ENCODE results near the gene TMEM53.
"Not testable (repeated sequence)": the region's sequence is repeated elsewhere in the genome, so short reads cannot be mapped to it uniquely, and the experiment has no call there.

Gene TMEM53

GRCh38 chr1:44672254-44672955, 1.9 kb downstream of the TMEM53 start:
- no peak for DNase-seq (ENCODE audit: low read depth)

DNA sequence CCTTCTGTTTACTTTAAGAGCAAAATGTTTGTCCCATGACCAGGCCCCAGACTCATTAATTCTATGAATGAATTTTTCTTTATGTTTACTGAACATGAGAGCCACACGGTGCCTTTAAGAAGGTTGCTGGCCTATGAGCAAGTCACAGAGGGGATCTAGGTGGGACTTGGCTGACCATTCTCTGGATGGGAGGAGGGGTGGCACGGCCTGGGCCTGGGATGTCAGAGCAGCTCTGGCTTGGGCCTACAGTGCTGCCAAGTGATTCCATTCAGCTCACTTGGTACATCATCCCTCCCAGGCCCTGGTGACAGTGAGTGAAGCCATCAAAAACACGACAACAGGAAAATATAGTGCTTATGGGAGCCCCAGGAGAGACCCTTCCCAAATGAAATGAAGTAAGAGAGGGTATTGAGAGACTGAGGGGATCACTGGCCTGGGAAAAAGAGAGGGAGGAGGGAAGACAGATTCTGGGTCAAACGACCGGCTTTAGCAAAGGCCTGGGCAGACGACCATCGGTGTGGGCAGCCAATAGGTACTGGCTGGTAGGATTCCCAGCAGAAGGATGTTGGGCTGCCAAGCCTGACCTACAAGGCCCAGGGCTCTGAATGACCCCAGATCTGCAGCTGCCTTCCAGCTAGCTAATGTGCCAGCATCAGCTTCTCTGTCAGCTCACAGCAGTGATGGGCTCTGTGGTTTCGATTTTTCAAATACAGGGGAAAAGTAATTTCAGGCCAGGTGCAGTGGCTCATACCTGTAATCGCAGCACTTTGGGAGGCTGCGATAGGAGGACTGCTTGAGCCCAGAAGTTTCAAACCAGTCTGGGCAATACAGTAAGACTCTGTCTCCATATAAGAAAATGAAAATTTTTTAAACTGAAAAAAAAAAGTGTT, 3.3 kb downstream of the TMEM53 start:
- no peak for DNase-seq (ENCODE audit: low read depth)

DNA sequence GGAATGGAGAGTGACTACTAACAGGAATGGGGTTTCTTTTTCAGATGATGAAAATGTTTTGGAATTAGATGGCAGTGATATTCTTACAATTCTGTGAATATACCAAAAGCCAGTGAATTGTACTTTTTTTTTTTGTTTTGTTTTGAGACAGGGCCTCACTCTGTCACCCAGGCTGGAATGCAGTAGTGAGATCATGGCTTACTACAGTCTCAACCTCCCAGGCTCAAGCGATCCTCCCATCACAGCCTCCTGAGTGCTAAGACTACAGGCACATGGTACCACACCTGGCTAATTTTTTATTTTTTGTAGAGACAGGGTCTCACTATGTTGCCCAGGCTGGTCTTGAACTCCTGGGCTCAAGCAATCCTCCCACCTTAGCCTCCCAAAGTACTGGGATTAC, 7.6 kb downstream of the TMEM53 start:
- not testable (repeated sequence) for DNase-seq (ENCODE audit: low read depth)

- no peak for DNase-seq (ENCODE audit: low read depth)
Measured at GRCh38 chr1:44664730-44665370, 9.4 kb downstream of the TMEM53 start.

DNA sequence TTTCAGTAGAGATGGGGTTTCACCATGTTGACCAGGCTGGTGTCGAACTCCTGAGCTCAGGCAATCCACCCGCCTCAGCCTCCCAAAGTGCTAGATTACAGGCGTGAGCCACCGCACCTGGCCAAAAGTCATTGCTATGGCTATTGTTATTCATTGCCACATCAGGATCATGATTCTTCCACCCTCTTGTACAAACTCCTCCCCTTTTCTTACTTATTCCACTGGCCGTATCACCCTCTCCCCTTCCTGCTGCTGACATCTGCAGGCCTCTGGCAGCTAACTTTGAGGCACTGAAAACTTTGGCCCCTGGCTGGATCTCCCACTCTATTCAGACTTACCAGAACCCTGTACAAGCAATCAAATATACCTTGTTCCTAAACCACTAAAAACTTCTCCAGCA, 10.9 kb downstream of the TMEM53 start:
- DNase-seq (ENCODE audit: low read depth), result no peak

- no peak for DNase-seq (ENCODE audit: low read depth)
Measured at GRCh38 chr1:44662683-44663030, 11.6 kb downstream of the TMEM53 start.

DNA sequence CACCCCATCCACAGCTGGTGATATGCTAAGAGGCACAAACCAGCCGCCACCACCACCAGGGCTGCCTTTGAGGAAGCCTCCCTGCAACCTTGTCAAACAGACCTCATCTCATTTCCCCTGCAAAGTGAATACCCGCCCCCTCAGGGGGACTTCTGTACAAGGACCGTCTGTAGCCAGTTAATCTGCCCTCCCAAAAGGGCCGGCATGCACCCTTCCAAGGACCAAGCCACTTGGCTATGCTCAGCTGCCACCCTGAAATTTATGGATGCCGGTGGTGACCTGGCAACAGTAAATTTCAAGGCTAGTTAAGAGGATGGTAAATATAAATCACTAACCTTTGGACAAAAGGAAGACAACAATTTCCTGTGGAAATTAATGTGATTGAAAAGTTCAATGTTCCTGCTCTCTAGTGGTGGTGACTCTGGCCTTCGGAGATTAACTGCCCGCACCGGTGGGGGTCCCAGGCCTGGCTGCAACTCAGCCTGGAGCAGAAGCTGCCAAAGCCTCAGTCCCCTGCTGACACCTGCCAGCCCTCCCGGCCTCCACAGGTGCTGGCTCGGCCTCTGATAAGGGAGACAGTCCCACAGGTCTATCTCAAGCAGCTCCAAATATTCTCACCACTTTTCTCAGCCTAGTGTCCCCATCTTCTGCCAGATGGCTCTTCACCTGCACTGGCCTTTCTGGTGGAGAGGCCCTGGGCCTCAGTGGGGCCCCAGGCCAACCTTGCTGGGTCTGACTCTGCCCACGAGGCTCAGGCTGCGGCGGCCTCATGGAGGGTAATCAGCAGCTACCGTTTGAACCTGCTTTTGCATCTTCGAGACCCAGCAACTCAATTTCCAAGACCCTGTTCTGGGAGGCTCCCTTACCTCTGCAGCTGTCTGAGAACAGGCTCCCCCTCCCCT, 12.2 kb downstream of the TMEM53 start:
- DNase-seq (ENCODE audit: low read depth), result no peak

- DNase-seq (ENCODE audit: low read depth), result no peak
Measured at GRCh38 chr1:44660176-44660575, 14.1 kb downstream of the TMEM53 start.

DNA sequence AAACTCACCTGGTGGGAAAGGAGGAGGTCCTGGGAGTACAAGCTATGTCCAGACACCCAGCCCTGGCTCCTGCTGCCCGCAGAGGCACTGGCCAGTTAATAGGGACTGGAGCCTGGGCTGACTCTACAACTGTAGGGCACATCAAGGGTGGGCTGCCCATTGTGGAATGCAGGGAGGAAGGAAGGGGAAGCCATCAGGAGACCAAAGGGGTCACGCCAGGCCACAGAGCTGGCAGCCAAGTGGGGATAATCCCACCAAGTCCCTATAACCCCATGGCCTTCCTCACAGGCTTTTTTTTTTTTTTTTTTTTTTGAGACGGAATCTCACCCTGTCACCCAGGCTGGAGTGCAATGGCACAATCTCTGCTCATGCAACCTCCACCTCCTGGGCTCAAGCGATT, 14.7 kb downstream of the TMEM53 start:
- no peak for DNase-seq (ENCODE audit: low read depth)

DNA sequence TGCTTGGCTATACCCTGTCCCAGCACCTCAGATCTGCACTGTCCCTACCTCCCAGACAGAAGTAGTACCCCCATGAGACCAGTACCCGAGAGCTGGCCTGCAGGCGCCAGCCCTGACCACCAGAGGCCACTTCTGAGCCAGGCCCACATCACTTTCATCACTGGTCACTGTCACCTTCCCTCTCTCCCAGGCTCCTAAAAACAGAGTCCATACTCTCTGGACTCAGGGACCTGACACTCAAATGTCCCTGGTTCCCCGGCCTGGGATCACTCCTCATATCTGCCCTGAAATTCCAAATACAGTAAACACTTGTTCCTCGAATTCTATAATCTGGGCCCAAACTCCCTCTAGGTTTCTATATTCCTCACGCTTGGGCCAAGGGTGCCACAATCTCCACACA, 18.7 kb downstream of the TMEM53 start:
- DNase-seq (ENCODE audit: low read depth), result no peak

- DNase-seq (ENCODE audit: low read depth), result no peak
Measured at GRCh38 chr1:44654621-44655187, 19.6 kb downstream of the TMEM53 start.

DNA sequence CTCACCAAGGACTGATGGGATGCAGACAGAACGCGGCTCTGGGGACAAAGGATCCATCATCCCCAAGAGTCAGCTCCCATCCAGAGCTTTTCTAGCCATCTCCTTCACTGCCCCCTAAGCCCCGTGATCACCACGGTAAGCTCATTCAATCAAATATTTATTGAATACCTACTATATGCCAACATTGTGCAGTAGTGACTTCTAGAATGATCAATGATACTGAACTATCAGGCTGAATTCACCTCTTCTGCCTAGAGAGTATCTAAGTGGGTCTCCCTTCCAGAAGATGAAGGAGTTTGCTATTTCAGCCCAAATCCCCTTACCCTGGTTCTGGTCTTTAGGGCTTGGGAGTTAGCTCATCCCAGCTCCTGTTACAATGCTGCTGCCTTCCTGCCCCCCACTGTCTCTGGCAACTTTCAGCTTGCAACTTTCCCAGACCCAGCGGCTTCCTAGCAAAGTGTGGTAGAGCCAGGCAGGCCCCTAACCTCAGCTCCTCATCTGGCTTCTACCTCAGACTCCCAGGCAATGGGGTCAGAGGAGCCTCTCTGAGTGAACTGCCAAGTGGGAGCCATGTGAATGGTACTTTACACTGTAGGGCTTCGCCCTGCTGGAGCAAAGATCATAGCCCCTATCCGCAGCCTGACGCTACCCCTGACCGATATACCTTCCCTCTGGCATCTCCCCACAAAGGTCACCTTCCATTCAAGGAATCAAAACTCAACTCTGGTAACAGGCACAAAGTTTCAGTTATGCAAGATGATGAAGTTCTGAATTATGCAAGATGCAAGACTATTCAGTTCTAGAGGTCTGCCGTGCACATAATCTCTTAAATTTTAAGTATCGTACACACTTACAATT, 20.9 kb downstream of the TMEM53 start:
- DNase-seq (ENCODE audit: low read depth), result no peak

DNA sequence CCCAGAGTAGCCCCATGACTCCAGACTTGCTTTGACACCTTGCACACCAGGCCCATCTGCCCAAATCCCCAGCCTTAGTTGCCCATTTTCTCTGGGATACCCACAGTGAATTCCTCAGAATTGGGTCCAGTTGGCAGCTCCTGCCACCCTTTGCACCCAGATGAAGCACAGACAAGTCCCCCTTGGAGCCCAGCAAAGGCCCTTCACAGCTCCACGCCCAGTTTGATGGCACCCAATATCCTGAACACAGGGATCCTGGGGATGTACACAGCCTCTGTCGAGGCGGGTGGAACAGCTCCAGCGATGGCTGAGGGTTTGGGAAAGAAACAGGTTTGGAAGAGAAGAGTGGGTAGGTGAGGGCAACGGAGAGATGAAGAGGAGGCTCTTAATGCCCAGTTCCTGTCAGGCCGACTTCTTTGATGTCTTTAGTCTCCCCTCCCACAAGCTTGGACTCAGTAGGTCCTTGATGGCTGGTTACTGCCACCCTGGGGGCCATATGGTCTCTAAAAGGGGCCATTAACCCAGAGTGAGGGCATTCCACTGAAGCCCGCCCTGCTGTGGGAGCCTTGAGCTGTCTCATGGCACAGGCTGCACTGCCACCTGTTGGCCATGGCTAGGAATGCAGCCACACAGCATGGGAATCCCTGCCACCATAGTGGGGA, 21.7 kb downstream of the TMEM53 start:
- peak; percentile 34 for DNase-seq (ENCODE audit: low read depth)

DNA sequence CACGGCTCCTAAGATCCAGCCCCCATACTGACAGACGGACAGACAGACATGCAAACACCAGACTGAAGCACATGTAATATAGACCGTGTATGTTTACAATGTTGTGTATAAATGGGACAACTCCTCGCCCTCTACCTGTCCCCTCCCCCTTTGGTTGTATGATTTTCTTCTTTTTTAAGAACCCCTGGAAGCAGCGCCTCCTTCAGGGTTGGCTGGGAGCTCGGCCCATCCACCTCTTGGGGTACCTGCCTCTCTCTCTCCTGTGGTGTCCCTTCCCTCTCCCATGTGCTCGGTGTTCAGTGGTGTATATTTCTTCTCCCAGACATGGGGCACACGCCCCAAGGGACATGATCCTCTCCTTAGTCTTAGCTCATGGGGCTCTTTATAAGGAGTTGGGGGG, 23.2 kb downstream of the TMEM53 start:
- DNase-seq (ENCODE audit: low read depth), result no peak

DNA sequence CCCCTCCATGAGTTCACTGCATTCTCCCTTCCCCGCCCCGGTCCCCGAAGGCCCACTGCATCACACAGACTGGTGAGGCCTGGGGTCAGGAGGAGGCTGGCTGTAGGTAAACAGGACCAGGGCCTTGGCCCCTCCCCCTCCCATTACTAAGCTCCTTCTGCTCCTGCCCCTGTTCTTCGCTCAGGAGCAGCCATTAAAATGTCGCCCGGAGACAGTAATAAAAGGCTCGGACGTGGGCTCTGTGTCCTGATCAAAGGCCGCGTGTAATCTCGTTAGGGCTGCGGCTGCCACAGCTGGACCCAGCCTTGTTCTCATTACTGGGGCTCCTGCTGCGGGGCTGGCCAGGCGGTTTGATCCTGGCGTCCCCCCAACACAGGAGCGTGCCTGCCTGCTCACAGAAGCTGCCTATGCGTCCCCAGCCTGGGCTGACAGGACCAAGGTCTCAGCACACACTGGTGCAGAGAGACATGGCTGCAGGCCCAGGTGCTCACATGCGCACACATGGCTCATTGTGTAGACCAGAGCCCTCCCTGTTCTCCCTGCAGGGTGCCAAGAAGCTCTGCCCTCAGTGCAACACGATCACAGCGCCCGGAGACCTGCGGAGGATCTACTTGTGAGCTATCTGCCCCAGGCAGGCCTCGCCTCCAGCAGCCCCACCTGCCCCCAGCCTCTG, 24.0 kb downstream of the TMEM53 start:
- no peak for DNase-seq (ENCODE audit: low read depth)

DNA sequence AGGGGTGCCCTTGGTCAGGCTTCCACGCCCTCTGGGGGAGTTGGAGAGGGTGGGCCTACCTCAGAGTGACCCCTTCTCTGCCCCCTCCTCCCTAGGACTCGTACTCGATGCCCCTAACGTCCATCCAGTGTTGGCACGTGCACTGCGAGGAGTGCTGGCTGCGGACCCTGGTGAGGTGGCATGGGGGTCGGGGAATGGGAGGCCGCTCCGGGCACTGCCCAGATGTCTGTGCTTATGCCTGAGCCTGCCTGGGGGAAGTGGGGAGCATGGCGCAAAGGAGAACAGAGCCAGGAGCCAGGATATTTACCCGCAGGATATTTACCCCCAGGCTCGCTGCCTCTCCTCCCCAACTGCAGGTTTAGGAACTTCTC, 24.5 kb downstream of the TMEM53 start:
- DNase-seq (ENCODE audit: low read depth), result no peak

DNA sequence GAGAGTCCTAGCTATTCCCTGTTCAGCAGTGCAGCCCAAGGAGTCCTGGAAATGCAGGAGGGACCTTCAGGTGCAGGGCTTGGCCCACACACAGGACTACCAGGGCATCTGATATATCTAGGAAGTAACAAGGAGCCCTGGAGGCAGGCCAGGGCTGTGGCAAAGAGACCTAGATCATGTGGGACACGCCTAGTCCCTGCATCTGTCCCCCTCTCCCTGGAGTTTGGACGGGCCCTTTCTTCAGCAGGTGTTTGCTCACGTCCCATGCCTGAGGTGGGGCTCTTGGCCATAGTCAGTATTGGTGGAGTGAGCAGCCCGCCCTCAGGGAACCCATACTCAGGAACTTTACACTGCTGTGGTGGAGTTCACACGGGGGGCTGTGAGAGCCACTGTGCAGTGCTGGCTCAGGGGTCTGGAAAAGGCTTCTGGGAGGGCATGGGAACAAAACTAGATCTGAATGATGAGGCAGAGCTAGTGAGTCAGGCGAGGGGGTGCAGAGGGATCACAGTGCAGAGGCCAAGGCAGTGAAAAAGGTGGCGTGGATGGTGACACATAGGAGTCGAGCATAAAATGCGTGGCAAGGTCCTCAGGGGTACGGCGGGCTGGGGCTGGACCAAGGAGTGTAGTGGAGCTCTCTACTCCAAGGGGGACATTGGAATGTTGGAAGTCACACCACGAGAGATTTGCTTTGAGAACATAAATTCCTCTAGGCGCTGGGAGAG, 25.6 kb downstream of the TMEM53 start:
- DNase-seq (ENCODE audit: low read depth), result no peak

DNA sequence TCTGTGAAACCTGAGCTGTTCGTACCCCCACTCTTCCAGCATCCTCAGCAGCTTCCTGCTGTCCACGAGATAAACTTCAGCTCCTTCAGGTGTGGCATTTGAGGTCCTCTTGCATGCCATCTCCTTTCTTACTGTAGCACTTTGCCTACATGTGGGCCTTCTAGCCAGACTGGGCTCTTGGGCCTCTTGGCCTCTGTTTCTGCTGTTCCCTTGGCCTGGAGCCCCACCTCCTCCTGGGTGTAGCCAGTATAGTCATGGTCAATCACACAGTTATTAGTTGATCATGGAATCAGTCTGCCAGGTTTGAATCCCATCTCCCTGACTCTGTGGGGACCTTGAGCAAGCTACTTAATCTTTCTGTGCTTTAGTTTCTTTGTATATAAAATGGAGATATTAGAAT, 26.4 kb downstream of the TMEM53 start:
- no peak for DNase-seq (ENCODE audit: low read depth)
